SKM-1 (cell line): ENCODE results near the gene GEMIN4.
"Not testable (repeated sequence)": the region's sequence is repeated elsewhere in the genome, so short reads cannot be mapped to it uniquely, and the experiment has no call there.

ENCODE experiments used
- DNase-seq: peaks from one replicate; lab custom pipeline; 2025; ENCODE audit not compliant: unreplicated experiment; lab: John Stamatoyannopoulos, UW

The GEMIN4 gene

GRCh38 chr17:752002-752619 lies at the start of gene GEMIN4:
Gene GEMIN4 (minus strand): TSS chr17:752264. CDS start chr17:752142, 122 bp downstream.
- DNase-seq = no peak

GRCh38 chr17:801660-802059 lies 49.6 kb upstream of the GEMIN4 start:
- no peak for DNase-seq

GRCh38 chr17:800446-801242 lies 48.6 kb upstream of the GEMIN4 start:
- no peak for DNase-seq

GRCh38 chr17:799261-799660 lies 47.2 kb upstream of the GEMIN4 start:
- no peak for DNase-seq

- DNase-seq = no peak
These were observed 46.2 kb upstream of the GEMIN4 start for GRCh38 chr17:798246-798645.

- no peak for DNase-seq
These were observed 45.3 kb upstream of the GEMIN4 start for GRCh38 chr17:797236-797840.

GRCh38 chr17:796609-797008 lies 44.5 kb upstream of the GEMIN4 start:
- no peak for DNase-seq

GRCh38 chr17:795721-796120 lies 43.7 kb upstream of the GEMIN4 start:
- no peak for DNase-seq

- no peak for DNase-seq
These were observed 43.2 kb upstream of the GEMIN4 start for GRCh38 chr17:795276-795675.

GRCh38 chr17:794876-795275 lies 42.8 kb upstream of the GEMIN4 start:
- no peak for DNase-seq

GRCh38 chr17:792277-792676 lies 40.2 kb upstream of the GEMIN4 start:
- no peak for DNase-seq

- no peak for DNase-seq
These were observed 39.8 kb upstream of the GEMIN4 start for GRCh38 chr17:791829-792228.

GRCh38 chr17:790874-791247 lies 38.8 kb upstream of the GEMIN4 start:
- not testable (repeated sequence) for DNase-seq

- not testable (repeated sequence) for DNase-seq
These were observed 38.1 kb upstream of the GEMIN4 start for GRCh38 chr17:789931-790873.

GRCh38 chr17:789160-789840 lies 37.2 kb upstream of the GEMIN4 start:
- DNase-seq = no peak

- DNase-seq = no peak
These were observed 36.5 kb upstream of the GEMIN4 start for GRCh38 chr17:788551-788950.

GRCh38 chr17:787641-788221 lies 35.7 kb upstream of the GEMIN4 start:
- DNase-seq = no peak

- DNase-seq = not testable (repeated sequence)
These were observed 33.8 kb upstream of the GEMIN4 start for GRCh38 chr17:785901-786300.

GRCh38 chr17:784143-784542 lies 32.1 kb upstream of the GEMIN4 start:
- no peak for DNase-seq
